ENCODE measurements around the gene RBM42. TPM values are rescaled to one million over a fixed set of nuclear protein-coding genes. Genes with fewer than 3 reads are reported as not detected.
"Not testable (repeated sequence)": the region's sequence is repeated elsewhere in the genome, so short reads cannot be mapped to it uniquely, and the experiment has no call there.

The RBM42 gene, protein sequence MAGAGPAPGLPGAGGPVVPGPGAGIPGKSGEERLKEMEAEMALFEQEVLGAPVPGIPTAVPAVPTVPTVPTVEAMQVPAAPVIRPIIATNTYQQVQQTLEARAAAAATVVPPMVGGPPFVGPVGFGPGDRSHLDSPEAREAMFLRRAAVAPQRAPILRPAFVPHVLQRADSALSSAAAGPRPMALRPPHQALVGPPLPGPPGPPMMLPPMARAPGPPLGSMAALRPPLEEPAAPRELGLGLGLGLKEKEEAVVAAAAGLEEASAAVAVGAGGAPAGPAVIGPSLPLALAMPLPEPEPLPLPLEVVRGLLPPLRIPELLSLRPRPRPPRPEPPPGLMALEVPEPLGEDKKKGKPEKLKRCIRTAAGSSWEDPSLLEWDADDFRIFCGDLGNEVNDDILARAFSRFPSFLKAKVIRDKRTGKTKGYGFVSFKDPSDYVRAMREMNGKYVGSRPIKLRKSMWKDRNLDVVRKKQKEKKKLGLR
- 100 to 1,000 TPM in 1 of 2 experiments, 10 to 100 TPM in 1; 99.5 to 102 TPM for total RNA-seq

DNA sequence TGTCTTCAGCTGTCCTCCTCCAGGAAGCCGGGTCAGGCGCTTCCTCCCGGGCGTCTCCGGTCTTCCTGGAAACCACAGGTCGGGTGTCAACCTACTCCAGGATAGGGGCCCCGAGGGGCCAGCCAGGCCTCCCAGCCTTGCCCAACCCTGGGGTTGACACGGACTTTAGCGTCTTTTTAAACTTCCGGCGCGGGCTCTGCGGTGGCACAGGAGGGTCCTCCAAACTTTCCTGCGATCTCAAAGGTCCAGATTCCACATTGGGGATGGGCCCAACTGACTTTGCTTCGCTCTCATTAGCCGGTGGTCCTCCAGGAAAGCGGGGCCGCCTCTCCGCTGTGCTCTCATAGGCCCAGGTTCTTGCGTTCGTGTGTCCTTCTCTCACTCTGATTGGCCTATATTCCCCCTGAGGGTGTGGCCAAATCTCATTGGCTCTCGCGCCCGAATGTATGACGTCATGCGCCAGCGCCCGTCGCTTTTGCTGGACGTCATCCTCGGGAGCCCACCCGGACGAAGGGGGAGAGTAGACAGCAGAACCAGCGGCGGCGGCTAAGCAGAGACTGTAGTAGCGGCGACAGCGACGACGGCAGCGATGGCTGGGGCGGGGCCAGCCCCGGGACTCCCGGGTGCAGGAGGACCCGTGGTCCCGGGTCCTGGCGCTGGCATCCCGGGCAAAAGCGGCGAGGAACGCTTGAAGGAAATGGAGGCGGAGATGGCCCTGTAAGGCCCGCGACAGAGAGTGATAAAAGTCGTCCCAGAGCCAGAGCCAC, at the start of gene RBM42:
Gene RBM42, plus strand, starts transcription at position 472 of the 767 bp plus-strand sequence. Its CDS starts 118 bp downstream, at position 590.
- Mint-ChIP-seq H3K27ac (peak within 1 kb of the TSS; percentile 98), H3K27me3 (no peaks in the 10 kb centered on the region), H3K4me1 (peaks cover 21% of the 10 kb centered on the region), H3K4me3 (peak within 1 kb of the TSS; percentile 100), H3K9me3 (no peaks in the 10 kb centered on the region), H3K36me3 (ENCODE audit: low read depth) (peaks cover 36% of the 10 kb centered on the region)
- ChIA-PET CTCF (interaction anchor here (0.9 kb wide), 1 partner anchor 19 kb away, joined by 3 read pairs; the partner anchor contains the start of gene COX6B1), POLR2A (interaction anchor here (0.7 to 4.1 kb wide), 6 partner anchors 12 to 41 kb away, joined by 3 to 25 read pairs (median 5); partner anchors contain the start of genes COX6B1, ETV2 and HAUS5)
- DNase-seq = peak; percentile 97

DNA sequence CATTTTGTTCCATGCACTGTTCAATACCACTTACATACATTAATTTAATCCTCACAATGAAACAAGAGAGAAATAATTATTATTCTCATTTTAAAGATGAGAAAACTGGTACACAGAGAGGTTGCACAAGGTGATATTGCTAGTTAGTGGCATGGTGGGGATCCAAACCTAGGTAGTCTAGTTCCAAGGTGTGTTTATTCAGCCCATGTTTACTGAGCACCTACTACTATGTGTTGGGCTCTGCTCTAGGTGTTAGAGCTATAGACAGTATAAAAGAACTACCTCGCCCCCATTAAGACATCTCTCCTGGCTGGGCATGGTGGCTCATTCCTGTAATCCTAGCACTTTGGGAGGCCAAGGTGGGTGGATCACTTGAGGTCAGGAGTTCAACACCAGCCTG, 46.1 kb upstream of the RBM42 start:
- peaks cover 5% of the 10 kb centered on the region for H3K9me3 Mint-ChIP-seq
- ChIA-PET POLR2A (interaction anchor here (0.7 kb wide), 1 partner anchor 644 kb away, joined by 3 read pairs; no protein-coding TSS in a partner anchor), CTCF (no interaction called here)
- H3K27me3 Mint-ChIP-seq = peaks cover 22% of the 10 kb centered on the region
- H3K4me3 Mint-ChIP-seq = no peak overlapping the region
- DNase-seq = no peak
- no peaks in the 10 kb centered on the region for H3K36me3 Mint-ChIP-seq (ENCODE audit: low read depth)
- no peak overlapping the region for H3K27ac Mint-ChIP-seq
- no peaks in the 10 kb centered on the region for H3K4me1 Mint-ChIP-seq

DNA sequence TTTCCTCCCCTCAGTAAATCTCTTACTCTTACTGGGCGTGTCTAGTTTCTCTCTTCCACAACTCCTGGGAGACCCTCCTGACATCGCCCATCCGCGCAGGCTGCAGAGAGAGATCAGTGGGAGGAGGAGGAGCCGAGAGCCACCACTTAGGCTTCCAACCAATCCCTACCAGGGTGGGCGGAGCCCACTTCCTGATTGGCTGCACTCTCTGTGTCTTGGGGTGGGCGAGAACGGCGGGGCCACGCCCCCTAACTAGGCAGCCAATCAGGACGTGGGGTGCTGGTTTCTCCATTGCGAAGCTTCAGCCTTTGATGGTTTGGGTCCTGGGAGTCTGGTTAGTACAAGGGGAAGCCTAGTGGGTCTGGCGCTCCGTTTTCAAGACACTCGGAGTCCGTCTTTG, 43.0 kb upstream of the RBM42 start, which contains the start of gene PMIS2:
Gene PMIS2, plus strand, starts transcription at position 326 of the 400 bp plus-strand sequence. CDS start 87 bp downstream, outside the sequence.
- DNase-seq = no peak
- Mint-ChIP-seq H3K36me3 (ENCODE audit: low read depth) (no peaks in the 10 kb centered on the region), H3K27me3 (peaks cover 20% of the 10 kb centered on the region), H3K4me3 (no peak within 1 kb of the TSS), H3K27ac (no peak within 1 kb of the TSS), H3K9me3 (no peaks in the 10 kb centered on the region), H3K4me1 (no peaks in the 10 kb centered on the region)
- POLR2A ChIA-PET = no interaction called here
- CTCF ChIA-PET = no interaction called here

DNA sequence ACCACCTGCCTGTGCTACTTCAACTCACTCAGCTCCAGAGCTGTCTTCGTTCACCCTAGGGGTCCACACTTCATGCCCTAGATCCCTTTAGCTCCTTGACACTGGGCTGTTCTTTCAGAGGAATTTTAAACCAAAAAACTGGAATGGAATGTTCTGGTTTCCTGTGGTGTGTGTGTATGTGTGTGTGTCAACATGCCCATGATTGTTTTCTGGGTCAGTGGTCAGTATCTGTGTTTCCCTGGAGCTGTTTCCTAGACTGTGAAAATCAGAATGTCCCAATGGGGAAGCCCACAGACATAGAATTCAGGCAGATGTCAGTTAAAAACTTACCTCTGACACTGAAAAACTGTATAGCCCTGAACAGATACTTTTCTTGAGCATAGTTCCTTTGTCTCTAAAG, 41.5 kb upstream of the RBM42 start:
- Mint-ChIP-seq H3K27ac (no peak overlapping the region), H3K27me3 (peaks cover 20% of the 10 kb centered on the region), H3K9me3 (no peaks in the 10 kb centered on the region), H3K4me1 (no peaks in the 10 kb centered on the region), H3K36me3 (ENCODE audit: low read depth) (no peaks in the 10 kb centered on the region), H3K4me3 (no peak overlapping the region)
- ChIA-PET POLR2A (no interaction called here), CTCF (no interaction called here)
- no peak for DNase-seq

DNA sequence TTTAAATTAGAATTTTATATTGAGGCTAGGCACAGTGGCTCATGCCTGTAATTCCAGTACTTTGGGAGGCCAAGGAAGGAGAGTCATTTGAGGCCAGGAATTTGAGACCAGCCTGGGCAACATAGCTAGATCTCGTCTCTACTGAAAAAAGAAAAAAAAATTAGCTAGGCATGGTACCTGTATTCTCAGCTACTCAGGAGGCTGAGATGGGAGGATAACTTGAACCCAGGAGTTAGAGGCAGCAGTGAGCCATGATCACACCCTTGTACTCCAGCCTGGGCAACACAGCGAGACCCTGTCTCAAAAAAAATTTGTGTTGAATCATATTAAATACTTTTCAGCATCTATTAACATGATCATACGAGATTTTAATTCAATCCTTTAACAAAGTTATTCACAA, 38.0 kb upstream of the RBM42 start:
- no peak overlapping the region for H3K27ac Mint-ChIP-seq
- H3K9me3 Mint-ChIP-seq = no peaks in the 10 kb centered on the region
- no peaks in the 10 kb centered on the region for H3K4me1 Mint-ChIP-seq
- H3K4me3 Mint-ChIP-seq = no peak overlapping the region
- POLR2A ChIA-PET = no interaction called here
- H3K27me3 Mint-ChIP-seq = peaks cover 5% of the 10 kb centered on the region
- CTCF ChIA-PET = interaction anchor here (0.7 kb wide), 1 partner anchor 100 kb away, joined by 4 read pairs; no protein-coding TSS in a partner anchor
- DNase-seq = no peak
- H3K36me3 Mint-ChIP-seq (ENCODE audit: low read depth) = no peaks in the 10 kb centered on the region

DNA sequence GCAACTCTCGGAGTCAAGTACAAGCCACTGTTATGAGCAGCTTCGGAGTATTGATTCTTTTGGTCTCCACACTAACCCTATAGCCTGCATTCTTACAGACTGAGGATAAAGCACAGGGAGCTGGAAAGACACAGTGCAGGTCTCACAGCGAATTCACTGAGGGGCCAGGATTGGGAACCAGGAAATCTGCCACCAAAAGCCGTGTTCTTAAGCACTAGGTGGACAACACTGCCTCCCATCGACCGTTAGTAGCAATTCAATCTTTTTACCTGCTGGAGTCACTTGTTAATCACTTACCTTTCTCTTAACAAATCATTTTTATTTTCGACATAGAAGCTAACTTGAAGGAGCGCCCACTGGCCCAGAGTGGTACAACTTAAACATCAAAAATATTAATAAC, 36.6 kb upstream of the RBM42 start:
- DNase-seq = no peak
- no peaks in the 10 kb centered on the region for H3K9me3 Mint-ChIP-seq
- peaks cover 8% of the 10 kb centered on the region for H3K4me1 Mint-ChIP-seq
- no peak overlapping the region for H3K27ac Mint-ChIP-seq
- H3K36me3 Mint-ChIP-seq (ENCODE audit: low read depth) = no peaks in the 10 kb centered on the region
- no peaks in the 10 kb centered on the region for H3K27me3 Mint-ChIP-seq
- ChIA-PET CTCF (interaction anchor here (0.6 to 2.0 kb wide), 10 partner anchors 8 to 239 kb away, joined by 3 to 12 read pairs (median 4); no protein-coding TSS in a partner anchor), POLR2A (no interaction called here)
- no peak overlapping the region for H3K4me3 Mint-ChIP-seq

DNA sequence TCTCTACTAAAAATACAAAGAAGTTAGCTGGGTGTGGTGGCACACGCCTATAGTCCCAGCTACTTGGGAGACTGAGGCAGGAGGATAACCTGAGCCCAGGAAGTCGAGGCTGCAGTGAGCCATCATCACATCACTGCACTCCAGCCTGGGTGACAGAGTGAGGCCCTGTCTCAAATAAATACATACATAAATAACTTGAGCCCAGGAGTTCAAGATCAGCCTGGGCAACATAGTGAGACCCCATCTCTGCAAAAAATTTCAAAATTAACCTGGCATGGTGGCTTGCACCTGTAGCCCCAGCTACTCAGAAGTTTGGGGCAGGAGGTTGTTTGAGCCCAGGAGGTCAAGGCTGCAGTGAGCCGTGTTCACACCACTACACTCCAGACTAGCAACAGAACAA, 33.8 kb upstream of the RBM42 start:
- H3K4me3 Mint-ChIP-seq, POLR2A ChIA-PET: not testable (repeated sequence)

DNA sequence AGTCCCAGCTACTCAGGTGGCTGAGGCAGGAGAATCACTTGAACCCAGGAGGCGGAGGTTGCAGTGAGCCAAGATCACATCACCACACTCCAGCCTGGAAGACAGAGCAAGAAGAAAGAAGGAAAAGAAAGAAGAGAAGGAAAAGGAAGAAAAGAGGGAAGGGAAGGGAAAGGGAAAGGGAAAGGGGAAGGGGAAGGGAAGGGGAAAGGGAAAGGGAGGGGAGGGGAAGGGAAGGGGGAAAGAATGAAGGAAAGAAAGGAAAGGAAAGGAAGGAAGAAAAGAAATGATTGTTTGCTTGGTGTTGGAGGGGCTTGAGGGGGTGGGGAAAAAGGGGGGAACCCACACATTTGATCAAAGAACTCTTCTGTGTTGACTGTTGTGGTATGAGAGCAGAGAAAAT, 32.9 kb upstream of the RBM42 start:
- Mint-ChIP-seq H3K9me3 (no peaks in the 10 kb centered on the region), H3K27me3 (peaks cover 12% of the 10 kb centered on the region), H3K27ac (no peak overlapping the region), H3K4me1 (peaks cover 8% of the 10 kb centered on the region), H3K36me3 (ENCODE audit: low read depth) (no peaks in the 10 kb centered on the region), H3K4me3 (no peak overlapping the region)
- no peak for DNase-seq
- ChIA-PET POLR2A (no interaction called here), CTCF (no interaction called here)

More for the DNA sequence above, 33.8 kb upstream of the RBM42 start:
- H3K36me3 Mint-ChIP-seq (ENCODE audit: low read depth); H3K27ac Mint-ChIP-seq; H3K27me3 Mint-ChIP-seq; DNase-seq; CTCF ChIA-PET; H3K4me1 Mint-ChIP-seq; H3K9me3 Mint-ChIP-seq: not testable (repeated sequence)

DNA sequence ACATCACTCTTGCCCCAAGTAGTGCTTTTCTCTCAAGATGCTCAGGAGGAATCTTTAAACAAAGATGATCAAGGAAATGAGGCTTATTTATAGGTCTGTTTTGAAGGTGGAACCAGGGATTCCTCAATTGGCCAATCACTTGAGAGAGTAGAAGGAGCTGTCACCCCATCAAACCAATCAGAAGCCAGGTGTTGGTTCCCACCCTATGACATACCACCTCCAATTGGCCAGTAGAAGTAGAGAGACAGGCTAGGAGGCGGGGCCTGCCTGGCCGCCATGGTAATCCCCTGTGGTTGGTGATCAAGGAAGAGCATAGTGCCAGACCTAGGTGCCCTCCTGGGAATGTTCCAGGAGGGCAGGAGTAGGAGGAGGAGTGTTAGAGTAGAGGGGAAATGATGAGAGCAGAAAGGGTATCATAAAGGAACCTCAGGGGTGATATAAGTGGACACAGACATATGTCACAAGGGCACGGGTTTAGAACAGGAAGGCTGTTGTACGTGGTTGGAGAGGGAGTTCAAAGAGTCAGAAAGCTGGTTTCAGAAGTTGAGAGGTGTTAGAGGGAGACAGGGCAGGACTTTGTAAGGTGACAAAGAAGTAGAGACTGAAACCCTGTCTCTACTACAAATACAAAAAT, 32.4 kb upstream of the RBM42 start:
- no peaks in the 10 kb centered on the region for H3K9me3 Mint-ChIP-seq
- peaks cover 15% of the 10 kb centered on the region for H3K27me3 Mint-ChIP-seq
- H3K27ac Mint-ChIP-seq = no peak overlapping the region
- no peak overlapping the region for H3K4me3 Mint-ChIP-seq
- DNase-seq = no peak
- no peaks in the 10 kb centered on the region for H3K36me3 Mint-ChIP-seq (ENCODE audit: low read depth)
- ChIA-PET CTCF (interaction anchor here (2.1 kb wide), 1 partner anchor 86 kb away, joined by 5 read pairs; no protein-coding TSS in a partner anchor), POLR2A (interaction anchor here (1.7 kb wide), 1 partner anchor 10 kb away, joined by 6 read pairs; no protein-coding TSS in a partner anchor)
- H3K4me1 Mint-ChIP-seq = peaks cover 8% of the 10 kb centered on the region

DNA sequence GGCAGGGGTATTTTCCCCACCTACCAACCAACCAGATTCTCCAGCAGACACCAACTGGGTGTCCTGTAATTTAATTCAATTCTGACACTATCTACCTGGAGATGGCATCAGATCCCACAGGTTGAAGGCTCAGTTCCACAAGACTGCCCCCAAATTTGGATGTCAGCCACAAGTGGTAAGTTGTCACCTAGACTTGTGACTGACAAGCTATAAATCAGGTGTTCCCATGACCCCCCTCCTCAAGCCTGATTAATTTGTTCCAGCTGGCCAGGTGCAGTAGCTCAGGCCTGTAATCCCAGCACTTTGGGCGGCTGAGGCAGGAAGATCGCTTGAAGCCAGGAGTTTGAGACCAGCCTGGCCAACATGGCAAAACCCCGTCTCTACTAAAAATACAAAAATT, 26.9 kb upstream of the RBM42 start:
- no peak overlapping the region for H3K27ac Mint-ChIP-seq
- H3K4me3 Mint-ChIP-seq = no peak overlapping the region
- H3K36me3 Mint-ChIP-seq (ENCODE audit: low read depth) = no peaks in the 10 kb centered on the region
- H3K9me3 Mint-ChIP-seq = peaks cover 5% of the 10 kb centered on the region
- ChIA-PET POLR2A (no interaction called here), CTCF (interaction anchor here (1.8 kb wide), 1 partner anchor 53 kb away, joined by 7 read pairs; no protein-coding TSS in a partner anchor)
- H3K27me3 Mint-ChIP-seq = peaks cover 15% of the 10 kb centered on the region
- peaks cover under 1% of the 10 kb centered on the region for H3K4me1 Mint-ChIP-seq
- no peak for DNase-seq

DNA sequence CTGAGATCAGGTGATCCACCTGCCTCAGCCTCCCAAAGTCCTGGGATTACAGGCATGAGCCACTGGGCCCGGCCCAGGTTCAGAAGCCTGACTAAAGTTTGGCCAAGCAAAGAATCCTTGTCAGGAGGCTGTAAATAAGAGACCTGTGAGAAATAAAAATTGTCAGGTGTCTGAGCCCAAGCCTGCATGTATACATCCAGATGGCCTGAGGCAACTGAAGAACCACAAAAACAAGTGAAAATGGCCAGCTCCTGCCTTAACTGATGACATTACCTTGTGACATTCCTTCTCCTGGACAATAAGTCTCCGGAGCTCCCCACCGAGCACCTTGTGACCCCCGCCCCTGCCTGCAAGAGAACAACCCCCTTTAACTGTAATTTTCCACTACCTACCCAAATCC, 24.4 kb upstream of the RBM42 start:
- DNase-seq, H3K4me3 Mint-ChIP-seq, H3K4me1 Mint-ChIP-seq, POLR2A ChIA-PET, CTCF ChIA-PET, H3K27me3 Mint-ChIP-seq, H3K27ac Mint-ChIP-seq: not testable (repeated sequence)
- Mint-ChIP-seq H3K9me3 (peaks cover 18% of the 10 kb centered on the region), H3K36me3 (ENCODE audit: low read depth) (peaks cover 12% of the 10 kb centered on the region)

DNA sequence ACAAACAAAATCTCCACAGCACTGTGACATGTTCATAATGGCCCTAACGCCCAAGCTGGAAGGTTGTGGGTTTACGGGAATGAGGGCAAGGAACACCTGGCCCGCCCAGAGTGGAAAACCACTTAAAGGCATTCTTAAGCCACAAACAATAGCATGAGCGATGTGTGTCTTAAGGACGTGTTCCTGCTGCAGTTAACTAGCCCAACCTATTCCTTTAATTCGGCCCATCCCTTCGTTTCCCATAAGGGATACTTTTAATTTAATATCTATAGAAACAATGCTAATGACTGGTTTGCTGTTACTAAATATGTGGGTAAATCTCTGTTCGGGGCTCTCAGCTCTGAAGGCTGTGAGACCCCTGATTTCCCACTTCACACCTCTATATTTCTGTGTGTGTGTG, 21.7 kb upstream of the RBM42 start:
- CTCF ChIA-PET = interaction anchor here (1.0 kb wide), 1 partner anchor 15 kb away, joined by 3 read pairs; no protein-coding TSS in a partner anchor
- not testable (repeated sequence) for DNase-seq, H3K27ac Mint-ChIP-seq, H3K27me3 Mint-ChIP-seq, H3K4me3 Mint-ChIP-seq
- H3K4me1 Mint-ChIP-seq = peaks cover 31% of the 10 kb centered on the region
- POLR2A ChIA-PET = interaction anchor here (1.3 to 1.4 kb wide), 2 partner anchors 10 to 41 kb away, joined by 5 to 6 read pairs; partner anchors contain the start of gene COX6B1
- peaks cover 18% of the 10 kb centered on the region for H3K9me3 Mint-ChIP-seq
- H3K36me3 Mint-ChIP-seq (ENCODE audit: low read depth) = peaks cover 12% of the 10 kb centered on the region
